Hypothalamus (tissue), 51 donors: ENCODE measurements around the gene KCNG1.

ENCODE experiments used
- DNase-seq, 51 donors: peaks; one replicate each; lab custom pipeline; 2025; lab: John Stamatoyannopoulos, UW

Gene KCNG1

GRCh38 chr20:51036827-51037531 is 14.1 kb upstream of the KCNG1 start:
- DNase-seq = no peak

- no peak for DNase-seq
These were observed 13.3 kb upstream of the KCNG1 start for GRCh38 chr20:51036226-51036625.

- DNase-seq = no peak
These were observed 12.2 kb upstream of the KCNG1 start for GRCh38 chr20:51034988-51035656.

GRCh38 chr20:51034476-51034875 is 11.6 kb upstream of the KCNG1 start:
- DNase-seq = peak in 1 of 51 donors; percentile 35

- no peak for DNase-seq
These were observed 7.3 kb upstream of the KCNG1 start for GRCh38 chr20:51029963-51030920.

- no peak for DNase-seq
These were observed 6.6 kb upstream of the KCNG1 start for GRCh38 chr20:51029556-51029955.

GRCh38 chr20:51028616-51029212 is 5.8 kb upstream of the KCNG1 start:
- DNase-seq = no peak

- DNase-seq = no peak
These were observed 4.3 kb upstream of the KCNG1 start for GRCh38 chr20:51027035-51027795.

- DNase-seq = no peak
These were observed 3.4 kb upstream of the KCNG1 start for GRCh38 chr20:51026269-51026668.

GRCh38 chr20:51024761-51025160 is 1.9 kb upstream of the KCNG1 start:
- DNase-seq = no peak

- no peak for DNase-seq
These were observed 779 bp upstream of the KCNG1 start for GRCh38 chr20:51023617-51024155.

- DNase-seq = no peak
These were observed 592 bp downstream of the KCNG1 start for GRCh38 chr20:51022227-51022802.

- no peak for DNase-seq
These were observed 1.6 kb downstream of the KCNG1 start for GRCh38 chr20:51021067-51022025.

GRCh38 chr20:51020657-51021056 is 2.2 kb downstream of the KCNG1 start:
- DNase-seq = no peak

- no peak for DNase-seq
These were observed 3.0 kb downstream of the KCNG1 start for GRCh38 chr20:51019656-51020592.

- no peak for DNase-seq
These were observed 5.7 kb downstream of the KCNG1 start for GRCh38 chr20:51017251-51017650.

- no peak for DNase-seq
These were observed 6.4 kb downstream of the KCNG1 start for GRCh38 chr20:51016521-51016920.
